H1 (cell line): ENCODE measurements around the gene GTF2F2. TPM values are rescaled to one million over a fixed set of nuclear protein-coding genes. Genes with fewer than 3 reads are reported as not detected.

Source experiments
- CTCF ChIA-PET: fragments of 300-600 bp; sonication (Branson Sonifier 250); formaldehyde crosslinking; loops from one replicate; lab custom pipeline; 2021; ENCODE audit not compliant: partially characterized antibody; lab: Charles Lee
- POLR2A ChIA-PET: fragments of 300-600 bp; sonication (Branson Sonifier 250); formaldehyde crosslinking; loops from one replicate; lab custom pipeline; 2021; ENCODE audit warnings: inconsistent platforms; ENCODE audit not compliant: partially characterized antibody; lab: Charles Lee
- DNase-seq, 2 experiments: peaks; one replicate each; pipeline versions ENCODE4 v3.0.0 to v3.0.0-alpha.2; 2010 to 2022; ENCODE audit warnings: low spot score in 2 of 2, low read depth in 1 of 2, mixed read lengths in 1 of 2
- FAIRE-seq: peaks from 2 replicates; lab custom pipeline; 2011; peaks lifted over from hg19 to GRCh38; lab: Jason Lieb, UNC
- H2AFZ ChIP-seq: 2 replicates; pipeline ENCODE4 v1.8.1; 2012; ENCODE audit warnings: low read length, inconsistent platforms
- H2AK5ac ChIP-seq: 2 replicates; pipeline ENCODE4 v1.6.1; 2013; ENCODE audit warnings: low read depth, low read length
- H2BK120ac ChIP-seq: replicated peaks from 2 replicates; pipeline ENCODE3; 2013; ENCODE audit warnings: low read depth, low read length, inconsistent platforms
- H2BK12ac ChIP-seq: 2 replicates; pipeline ENCODE4 v1.6.1; 2013; ENCODE audit warnings: low read depth, low read length
- H2BK15ac ChIP-seq: 2 replicates; pipeline ENCODE4 v1.6.1; 2013; ENCODE audit warnings: low read length
- H2BK20ac ChIP-seq: 2 replicates; pipeline ENCODE4 v1.6.1; 2013; ENCODE audit warnings: low read length
- H2BK5ac ChIP-seq: 2 replicates; pipeline ENCODE4 v1.6.1; 2013; ENCODE audit warnings: low read depth, low read length
- H3K14ac ChIP-seq: 2 replicates; pipeline ENCODE4 v1.6.1; 2013; ENCODE audit warnings: inconsistent platforms; ENCODE audit not compliant: insufficient read length
- H3K18ac ChIP-seq: 2 replicates; pipeline ENCODE4 v1.6.1; 2013; ENCODE audit warnings: low read length; ENCODE audit errors: extremely low read depth
- H3K23ac ChIP-seq: 2 replicates; pipeline ENCODE4 v1.6.1; 2013; ENCODE audit warnings: inconsistent platforms; ENCODE audit not compliant: insufficient read length
- H3K23me2 ChIP-seq: 2 replicates; pipeline ENCODE4 v1.6.1; 2013; ENCODE audit warnings: low read depth, low read length
- H3K27ac ChIP-seq: 2 replicates; pipeline ENCODE4 v1.6.1; 2011; ENCODE audit warnings: low read depth, low read length, inconsistent platforms
- H3K27me3 ChIP-seq, 4 experiments: replicated peaks in 1 of 4; 1 replicate in 1 of 4; 2 replicates in 3 of 4; pipeline versions ENCODE4 v1.6.1 to v1.8.1; 2011 to 2013; ENCODE audit warnings: low read length in 3 of 4, mild to moderate bottlenecking in 3 of 4, inconsistent platforms in 2 of 4, mixed read lengths in 2 of 4, moderate library complexity in 1 of 4; ENCODE audit not compliant: control insufficient read depth in 3 of 4, insufficient read depth in 3 of 4; ENCODE audit errors: extremely low read depth in 1 of 4
- H3K36me3 ChIP-seq, 4 experiments: 2 replicates each; pipeline versions ENCODE4 v1.6.1 to v1.8.1; 2011 to 2013; ENCODE audit warnings: mild to moderate bottlenecking in 4 of 4, low read length in 3 of 4, moderate library complexity in 2 of 4, control low read depth in 1 of 4, inconsistent platforms in 1 of 4; ENCODE audit not compliant: insufficient read depth in 4 of 4, control insufficient read depth in 2 of 4
- H3K4ac ChIP-seq: replicated peaks from 2 replicates; pipeline ENCODE3; 2013; ENCODE audit warnings: low read length, low read depth, mixed read lengths, inconsistent platforms; ENCODE audit not compliant: insufficient read length
- H3K4me1 ChIP-seq, 4 experiments: replicated peaks in 1 of 4; 1 replicate in 1 of 4; 2 replicates in 3 of 4; pipeline versions ENCODE4 v1.6.1 to v1.8.1; 2011 to 2013; ENCODE audit warnings: low read length in 3 of 4, inconsistent platforms in 2 of 4, mixed read lengths in 1 of 4; ENCODE audit not compliant: insufficient read depth in 4 of 4, control insufficient read depth in 3 of 4
- H3K4me2 ChIP-seq, 2 experiments: 2 replicates each; pipeline versions ENCODE4 v1.6.1 to v1.8.1; 2011 to 2013; ENCODE audit warnings: low read depth in 2 of 2, low read length in 2 of 2, control low read depth in 1 of 2, inconsistent platforms in 1 of 2, mild to moderate bottlenecking in 1 of 2; ENCODE audit not compliant: insufficient read depth in 1 of 2
- H3K4me3 ChIP-seq, 4 experiments: fragments of 200-600, 300-600 bp in 1 of 4; sonication (generic), shearing (Covaris generic), sonication (Bioruptor Twin) in 1 of 4; 2 replicates each; pipeline versions ENCODE4 v1.5.1 to v1.8.1; 2011 to 2016; ENCODE audit warnings: low read length in 4 of 4, low read depth in 3 of 4, control low read depth in 2 of 4, inconsistent platforms in 2 of 4, mild to moderate bottlenecking in 2 of 4, mixed read lengths in 1 of 4, moderate library complexity in 1 of 4; ENCODE audit not compliant: insufficient read depth in 2 of 4; ENCODE audit errors: extremely low read depth in 1 of 4
- H3K56ac ChIP-seq: replicated peaks from 2 replicates; pipeline ENCODE3; 2013; ENCODE audit warnings: low read depth, mild to moderate bottlenecking, mixed read lengths, low read length, inconsistent platforms; ENCODE audit not compliant: insufficient read length
- H3K79me1 ChIP-seq: 2 replicates; pipeline ENCODE4 v1.6.1; 2013; ENCODE audit warnings: low read depth, low read length, control low read depth
- H3K79me2 ChIP-seq, 2 experiments: 2 replicates each; pipeline versions ENCODE4 v1.6.1 to v1.8.1; 2012 to 2013; ENCODE audit warnings: low read length in 2 of 2, mild to moderate bottlenecking in 2 of 2, inconsistent platforms in 1 of 2; ENCODE audit not compliant: insufficient read depth in 2 of 2, control insufficient read depth in 1 of 2
- H3K9ac ChIP-seq, 4 experiments: replicated peaks in 1 of 4; 1 replicate in 1 of 4; 2 replicates in 3 of 4; pipeline versions ENCODE4 v1.6.1 to v1.8.1; 2011 to 2013; ENCODE audit warnings: low read depth in 3 of 4, low read length in 3 of 4, control low read depth in 2 of 4, mild to moderate bottlenecking in 2 of 4, moderate library complexity in 2 of 4, inconsistent platforms in 1 of 4; ENCODE audit errors: extremely low read depth in 1 of 4
- H3K9me3 ChIP-seq, 2 experiments: 2 replicates each; pipeline versions ENCODE4 v1.6.1 to v1.8.1; 2012 to 2013; ENCODE audit warnings: mild to moderate bottlenecking in 2 of 2, moderate library complexity in 2 of 2, control low read depth in 1 of 2, inconsistent platforms in 1 of 2, low read depth in 1 of 2, low read length in 1 of 2, mixed read lengths in 1 of 2; ENCODE audit not compliant: insufficient read depth in 2 of 2
- H4K20me1 ChIP-seq, 2 experiments: replicated peaks in 1 of 2; 2 replicates each; pipeline versions ENCODE3 to v1.8.1; 2011 to 2013; ENCODE audit warnings: inconsistent platforms in 2 of 2, low read length in 2 of 2, mild to moderate bottlenecking in 1 of 2; ENCODE audit not compliant: insufficient read depth in 2 of 2, control insufficient read depth in 1 of 2
- H4K5ac ChIP-seq: 2 replicates; pipeline ENCODE4 v1.6.1; 2013; ENCODE audit warnings: low read length, low read depth, mixed read lengths, inconsistent platforms; ENCODE audit not compliant: insufficient read length
- H4K8ac ChIP-seq: 2 replicates; pipeline ENCODE4 v1.8.0; 2013; ENCODE audit warnings: mild to moderate bottlenecking, moderate library complexity, low read length, inconsistent platforms; ENCODE audit not compliant: insufficient read depth; ENCODE audit errors: extremely low read depth
- H4K91ac ChIP-seq: replicated peaks from 2 replicates; pipeline ENCODE3; 2013; ENCODE audit warnings: low read length, mixed read lengths, inconsistent platforms; ENCODE audit not compliant: insufficient read length
- CTBP2 ChIP-seq: IDR thresholded peaks from 2 replicates; pipeline ENCODE4 v1.7.0; 2011; ENCODE audit warnings: borderline replicate concordance, mild to moderate bottlenecking, moderate library complexity, mixed read lengths, low read length; ENCODE audit not compliant: insufficient read depth, insufficient read length
- JUND ChIP-seq: IDR thresholded peaks from 2 replicates; pipeline ENCODE4 v1.6.1; 2011; ENCODE audit warnings: mild to moderate bottlenecking, improper control_type of control experiment, low read length
- POLR2A ChIP-seq, 2 experiments: IDR thresholded peaks; 1 replicate in 1 of 2; 2 replicates in 1 of 2; pipeline ENCODE4 v1.6.1; 2011; ENCODE audit warnings: low read depth in 2 of 2, low read length in 2 of 2, mild to moderate bottlenecking in 2 of 2; ENCODE audit errors: control extremely low read depth in 1 of 2
- RFX5 ChIP-seq: IDR thresholded peaks from 2 replicates; pipeline ENCODE4 v1.6.1; 2011; ENCODE audit warnings: low read depth, low read length, improper control_type of control experiment, borderline replicate concordance
- SAP30 ChIP-seq: fragments of 300-600 bp; sonication (generic); IDR thresholded peaks from 2 replicates; pipeline ENCODE4 v1.7.1; 2012; ENCODE audit warnings: low read length, moderate library complexity, mild to moderate bottlenecking, inconsistent platforms; ENCODE audit not compliant: insufficient read depth, insufficient replicate concordance
- SP2 ChIP-seq: IDR thresholded peaks from 2 replicates; pipeline ENCODE4 v1.6.1; 2012; ENCODE audit warnings: mild to moderate bottlenecking, low read length, inconsistent platforms
- TCF12 ChIP-seq: IDR thresholded peaks from 2 replicates; pipeline ENCODE4 v1.6.1; 2011; ENCODE audit warnings: low read depth, mild to moderate bottlenecking, low read length
- WGBS, 2 experiments: shearing (Covaris generic) in 1 of 2; methylation state at CpG; one replicate each; pipeline versions ENCODE4 v1.1.6 to v1.1.7; 2013 to 2015; ENCODE audit warnings: low lambda C conversion rate in 2 of 2, mixed read lengths in 2 of 2, inconsistent platforms in 1 of 2, low coverage in 1 of 2, missing lambda C conversion rate in 1 of 2; ENCODE audit not compliant: insufficient replicate concordance in 2 of 2, insufficient coverage in 1 of 2, insufficient read length in 1 of 2; ENCODE audit errors: extremely low coverage in 1 of 2, missing lambda C conversion rate in 1 of 2; 5-methylcytosine and 5-hydroxymethylcytosine counted together
- polyA plus RNA-seq, 7 experiments: library from polyadenylated mRNA; depleted of rRNA in 3 of 7; stranded (reverse) in 5 of 7; unstranded in 2 of 7; fragments of >200 nt in 5 of 7; fragments of 200-250 nt in 2 of 7; gene quantifications; 1 replicate in 5 of 7; 2 replicates in 1 of 7; 4 replicates in 1 of 7; pipeline versions ENCODE4 v1.2.1 to v1.2.3, GENCODE V29; 2011 to 2013; ENCODE audit warnings: missing spikeins in 2 of 7, mixed read lengths in 2 of 7
- total RNA-seq: library from RNA; stranded (reverse); fragmentation: NEBNext Ultra II Directional; extraction: Animal tissue kit (Norgen Biotek cat#: 25700); gene quantifications from 2 replicates; pipeline ENCODE4 v1.2.1, GENCODE V29; 2021
- TF ChIP-seq, protein P1 (sequence below): IDR thresholded peaks from 2 replicates; pipeline ENCODE4 v1.6.1; 2011; ENCODE audit warnings: low read length, improper control_type of control experiment
- TF ChIP-seq, protein P2 (sequence below): IDR thresholded peaks from 2 replicates; pipeline ENCODE4 v1.6.1; 2012; ENCODE audit warnings: low read length, inconsistent platforms

The GTF2F2 gene
- total and polyA plus RNA-seq, 2 of the 8 experiments (the other 6 are each of a cell fraction or from before 2014, with no cell fraction given): 10.8 to 31.1 TPM

DNA sequence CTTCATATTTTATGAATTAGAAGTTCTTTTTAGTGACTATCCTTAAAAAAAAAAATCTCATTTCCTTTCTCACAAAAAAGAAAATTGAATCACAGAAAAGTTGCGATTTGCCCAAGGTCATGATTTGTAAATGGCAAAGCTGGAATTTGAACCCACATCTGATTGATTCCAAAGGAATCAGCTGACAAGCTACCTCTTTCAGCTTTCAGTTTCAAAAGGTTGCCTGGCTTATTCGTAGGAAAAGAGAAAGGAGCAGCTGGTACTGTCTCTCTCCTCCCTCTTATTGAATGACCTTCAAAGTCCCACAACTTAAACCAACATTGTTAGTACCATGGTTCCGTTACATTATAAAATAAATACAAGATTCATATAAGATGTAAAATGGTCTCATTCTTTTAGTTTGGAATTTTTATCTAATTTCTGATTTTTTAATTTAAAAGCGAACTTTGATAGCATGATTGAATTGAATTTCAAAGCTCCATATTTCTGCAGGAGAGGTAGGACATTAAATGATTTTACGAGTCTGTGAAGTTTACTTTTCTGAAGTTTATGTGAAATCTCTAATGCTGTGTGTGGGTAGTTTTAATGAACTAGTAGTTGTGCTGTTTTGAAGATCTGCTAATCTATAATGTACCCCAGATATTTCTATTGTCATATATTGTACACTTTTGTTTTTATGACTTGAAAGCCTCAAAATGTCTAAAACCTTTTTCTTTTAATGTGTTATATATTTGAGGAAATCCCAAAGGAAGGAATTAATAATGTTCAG, 99.0 kb downstream of the GTF2F2 start:
- Histone ChIP-seq H4K20me1 (no peaks in the 10 kb centered on the region), H3K4me3 (no peak overlapping the region), H3K23me2 (no peaks in the 10 kb centered on the region), H3K4me2 (no peak overlapping the region), H2BK15ac (no peak overlapping the region), H2BK12ac (no peak overlapping the region), H2BK20ac (no peak overlapping the region), H3K27me3 (no peaks in the 10 kb centered on the region), H3K4ac (no peak overlapping the region), H2AK5ac (no peak overlapping the region), H3K23ac (no peak overlapping the region), H3K4me1 (peaks cover 0 to 5% (median 4%) of the 10 kb centered on the region in 4 experiments; a peak in 5 of 7 replicates), H3K27ac (no peak overlapping the region), H3K79me2 (peaks cover 0 to 8% of the 10 kb centered on the region in 2 experiments; a peak in 1 of 4 replicates), H2BK120ac (no peak overlapping the region), H2AFZ (no peak overlapping the region), H3K9ac (no peak overlapping the region), H3K79me1 (no peaks in the 10 kb centered on the region), H4K91ac (no peak overlapping the region), H3K56ac (no peak overlapping the region), H3K36me3 (no peaks in the 10 kb centered on the region), H3K14ac (no peak overlapping the region), H3K18ac (no peak overlapping the region), H4K5ac (no peak overlapping the region), H3K9me3 (no peaks in the 10 kb centered on the region), H2BK5ac (no peak overlapping the region), H4K8ac (no peak overlapping the region)
- POLR2A ChIA-PET: interaction anchor here (1.5 kb wide), 1 partner anchor 11 kb away, joined by 3 read pairs; no protein-coding TSS in a partner anchor
- CTCF ChIA-PET: interaction anchor here (0.6 to 1.3 kb wide), 4 partner anchors 14 to 172 kb away, joined by 3 read pairs; no protein-coding TSS in a partner anchor
- whole genome bisulfite sequencing, 2 experiments: 84% methylated on average over 5 of the region's 5 CpGs; no CpG with 5 or more reads in 1 of the 2 experiments
- DNase-seq (no peak), FAIRE-seq (peak; percentile 69)
- TF ChIP-seq POLR2A (IDR thresholded peaks at IDR 0.05; ENCODE audit: control extremely low read depth in 1 of 2, low read depth in 2 of 2, low read length in 2 of 2) (no peak), CTBP2 (no peak), SAP30 (no peak), JUND (no peak), SP2 (no peak), RFX5 (no peak), TCF12 (no peak)
- TF ChIP-seq, protein P1, sequence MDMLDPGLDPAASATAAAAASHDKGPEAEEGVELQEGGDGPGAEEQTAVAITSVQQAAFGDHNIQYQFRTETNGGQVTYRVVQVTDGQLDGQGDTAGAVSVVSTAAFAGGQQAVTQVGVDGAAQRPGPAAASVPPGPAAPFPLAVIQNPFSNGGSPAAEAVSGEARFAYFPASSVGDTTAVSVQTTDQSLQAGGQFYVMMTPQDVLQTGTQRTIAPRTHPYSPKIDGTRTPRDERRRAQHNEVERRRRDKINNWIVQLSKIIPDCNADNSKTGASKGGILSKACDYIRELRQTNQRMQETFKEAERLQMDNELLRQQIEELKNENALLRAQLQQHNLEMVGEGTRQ: no peak
- TF ChIP-seq, protein P2, sequence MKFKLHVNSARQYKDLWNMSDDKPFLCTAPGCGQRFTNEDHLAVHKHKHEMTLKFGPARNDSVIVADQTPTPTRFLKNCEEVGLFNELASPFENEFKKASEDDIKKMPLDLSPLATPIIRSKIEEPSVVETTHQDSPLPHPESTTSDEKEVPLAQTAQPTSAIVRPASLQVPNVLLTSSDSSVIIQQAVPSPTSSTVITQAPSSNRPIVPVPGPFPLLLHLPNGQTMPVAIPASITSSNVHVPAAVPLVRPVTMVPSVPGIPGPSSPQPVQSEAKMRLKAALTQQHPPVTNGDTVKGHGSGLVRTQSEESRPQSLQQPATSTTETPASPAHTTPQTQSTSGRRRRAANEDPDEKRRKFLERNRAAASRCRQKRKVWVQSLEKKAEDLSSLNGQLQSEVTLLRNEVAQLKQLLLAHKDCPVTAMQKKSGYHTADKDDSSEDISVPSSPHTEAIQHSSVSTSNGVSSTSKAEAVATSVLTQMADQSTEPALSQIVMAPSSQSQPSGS: no peak
